MM.1S (cell line): ENCODE measurements around the gene ARHGEF11.

ENCODE experiments used
- CTCF ChIP-seq: fragments of 300-600 bp; sonication (generic); IDR thresholded peaks from 2 replicates; pipeline ENCODE4 v1.5.1; 2016; ENCODE audit warnings: antibody characterized with exemption, low read length, mixed read lengths
- EZH2 ChIP-seq: fragments of 300-600 bp; sonication (generic); optimal IDR thresholded peaks from 2 replicates; pipeline ENCODE3; 2017; ENCODE audit warnings: low read depth, mild to moderate bottlenecking, antibody characterized with exemption, low read length, mixed read lengths

DNA sequence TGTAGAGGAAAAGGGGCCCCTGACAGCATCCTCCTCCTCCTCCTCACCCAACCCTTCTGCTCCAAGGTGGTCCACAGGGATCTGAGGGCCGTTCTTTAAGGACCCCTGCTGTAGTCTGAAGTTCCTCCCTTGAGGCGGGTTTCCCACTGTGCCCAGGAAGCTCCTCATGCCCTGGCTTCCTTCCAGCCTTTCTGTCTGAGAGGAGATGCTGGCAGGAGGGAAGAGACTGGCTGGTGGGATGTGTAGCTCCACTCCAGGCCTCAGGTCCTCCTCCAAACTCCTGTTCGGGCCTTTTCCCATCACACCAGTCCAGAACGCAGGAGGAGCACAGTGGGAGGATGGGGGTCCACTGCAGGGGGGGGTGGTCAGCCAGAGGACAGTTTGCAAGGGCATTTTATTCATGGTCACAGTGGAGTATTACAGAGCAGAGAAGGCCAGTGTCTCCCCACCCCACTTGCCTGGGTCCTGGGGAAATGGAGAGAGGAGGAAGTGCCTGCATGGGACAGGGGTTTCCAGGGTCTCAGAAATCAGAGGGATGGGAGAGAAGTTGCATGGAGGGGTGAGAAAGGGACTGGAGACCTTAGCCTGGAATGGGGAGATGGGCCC is 46.2 kb upstream of the ARHGEF11 start:
- no peak for TF ChIP-seq CTCF
- no peak for TF ChIP-seq EZH2
